Pericardium fibroblast (primary cell): ENCODE results near the gene MT1H. TPM values are rescaled to one million over a fixed set of nuclear protein-coding genes. Genes with fewer than 3 reads are reported as not detected.

Source experiments
- total RNA-seq: library from RNA; depleted of rRNA; stranded (reverse); fragments of >200 nt; gene quantifications from 2 replicates; pipeline ENCODE4 v1.2.3, GENCODE V29; 2015

The MT1H gene
- not detected in 2 replicates for total RNA-seq

GRCh38 chr16:56669005-56669839 is at the start of gene MT1H:
Gene MT1H, plus strand, starts transcription at chr16:56669814. Its CDS starts 71 bp downstream, at chr16:56669885.

GRCh38 chr16:56625140-56625942 is 44.3 kb upstream of the MT1H start, which contains the start of gene MT1E:
Gene MT1E, plus strand, starts transcription at chr16:56625781. Its CDS starts 71 bp downstream, at chr16:56625852.

GRCh38 chr16:56632156-56632847 is 37.3 kb upstream of the MT1H start, which contains the start of gene MT1M:
Gene MT1M, plus strand, starts transcription at chr16:56632659. Its CDS starts 73 bp downstream, at chr16:56632732.

GRCh38 chr16:56637814-56638750 is 31.5 kb upstream of the MT1H start, which contains the start of gene MT1A:
Gene MT1A, plus strand, starts transcription at chr16:56638666. Its CDS starts 73 bp downstream, at chr16:56638739.

GRCh38 chr16:56651586-56651985 is 18.0 kb upstream of the MT1H start, which contains the start of gene MT1B:
Gene MT1B, plus strand, starts transcription at chr16:56651886. Its CDS starts 68 bp downstream, at chr16:56651954.

GRCh38 chr16:56657555-56658326 is 11.9 kb upstream of the MT1H start, which contains the start of gene MT1F:
Gene MT1F, plus strand, starts transcription at chr16:56657959. Its CDS starts 100 bp downstream, at chr16:56658059.

GRCh38 chr16:56667581-56668571 is 1.7 kb upstream of the MT1H start, which contains the start of gene MT1G:
Gene MT1G, minus strand, starts transcription at chr16:56668065. Its CDS starts 72 bp downstream, at chr16:56667993.

GRCh38 chr16:56681939-56682702 is 12.5 kb downstream of the MT1H start, which contains the start of gene MT1X:
Gene MT1X, plus strand, starts transcription at chr16:56682470. Its CDS starts 71 bp downstream, at chr16:56682541.

Other genes with a start within 250 kb of the MT1H start
- 110 and 122 TPM in 2 replicates for gene AMFR, start 244.3 kb upstream of the MT1H start, total RNA-seq
- 26.3 and 56.8 TPM in 2 replicates for gene NUDT21, start 218.5 kb upstream of the MT1H start, total RNA-seq
- 19.8 and 38.9 TPM in 2 replicates for gene OGFOD1, start 218.3 kb upstream of the MT1H start, total RNA-seq
- gene BBS2, start 149.8 kb upstream of the MT1H start, total RNA-seq, result 32.9 and 64.7 TPM in 2 replicates
- gene MT4, start 104.7 kb upstream of the MT1H start, total RNA-seq, result not detected in 2 replicates
- gene MT3, start 80.3 kb upstream of the MT1H start, total RNA-seq, result not detected in 2 replicates
- gene MT2A, start 61.2 kb upstream of the MT1H start, total RNA-seq, result 54.8 and 134 TPM in 2 replicates
- 113 and 154 TPM in 2 replicates for gene MT1E, start 44.0 kb upstream of the MT1H start, total RNA-seq
- 0.82 TPM in 1 of 2 replicates, not detected in the other for gene MT1M, start 37.2 kb upstream of the MT1H start, total RNA-seq
- 7.5 TPM in 1 of 2 replicates, not detected in the other for gene MT1A, start 31.1 kb upstream of the MT1H start, total RNA-seq
- gene MT1B, start 17.9 kb upstream of the MT1H start, total RNA-seq, result not detected in 2 replicates
- gene MT1F, start 11.9 kb upstream of the MT1H start, total RNA-seq, result 2.0 TPM in 1 of 2 replicates, not detected in the other
- 0.70 and 7.8 TPM in 2 replicates for gene MT1G, start 1.7 kb upstream of the MT1H start, total RNA-seq
- gene MT1X, start 12.7 kb downstream of the MT1H start, total RNA-seq, result 87.8 and 526 TPM in 2 replicates
- 23.4 and 23.7 TPM in 2 replicates for gene NUP93, start 60.3 kb downstream of the MT1H start, total RNA-seq
- gene SLC12A3, start 195.4 kb downstream of the MT1H start, total RNA-seq, result not detected in 2 replicates